Brain microvascular endothelial cell (primary cell): Measurements from ENCODE around the gene ICAM4.

ENCODE experiments used
- DNase-seq: peaks from one replicate; pipeline ENCODE4 v3.0.0-alpha.2; 2020
- H3K27ac ChIP-seq: fragments of 250-450 bp; sonication (Bioruptor Pico); 2 replicates; pipeline ENCODE4 v1.5.1; 2020; ENCODE audit warnings: mild to moderate bottlenecking, moderate library complexity
- H3K27me3 ChIP-seq: fragments of 250-450 bp; sonication (Bioruptor Pico); replicated peaks from 2 replicates; pipeline ENCODE4 v1.5.1; 2020; ENCODE audit warnings: mild to moderate bottlenecking
- H3K36me3 ChIP-seq: fragments of 250-450 bp; sonication (Bioruptor Pico); replicated peaks from 2 replicates; pipeline ENCODE4 v1.5.1; 2020; ENCODE audit warnings: mild to moderate bottlenecking
- H3K4me3 ChIP-seq: 2 replicates; pipeline ENCODE4 v1.5.1; 2011; ENCODE audit warnings: low read depth, mild to moderate bottlenecking, control low read depth, low read length, moderate library complexity
- in situ Hi-C: cut with HindIII; loops from 2 replicates; pipeline ENCODE4 v1.10.0; 2017; ENCODE audit warnings: low sequenced_read_pairs, low pct_ligation_motif_present
- TF ChIP-seq, protein P1 (sequence below): IDR thresholded peaks from 2 replicates; pipeline ENCODE4 v1.5.1; 2011; ENCODE audit warnings: low read depth, mild to moderate bottlenecking, moderate library complexity, low read length, control low read depth, inconsistent platforms; ENCODE audit errors: missing control alignments

The ICAM4 gene

DNA sequence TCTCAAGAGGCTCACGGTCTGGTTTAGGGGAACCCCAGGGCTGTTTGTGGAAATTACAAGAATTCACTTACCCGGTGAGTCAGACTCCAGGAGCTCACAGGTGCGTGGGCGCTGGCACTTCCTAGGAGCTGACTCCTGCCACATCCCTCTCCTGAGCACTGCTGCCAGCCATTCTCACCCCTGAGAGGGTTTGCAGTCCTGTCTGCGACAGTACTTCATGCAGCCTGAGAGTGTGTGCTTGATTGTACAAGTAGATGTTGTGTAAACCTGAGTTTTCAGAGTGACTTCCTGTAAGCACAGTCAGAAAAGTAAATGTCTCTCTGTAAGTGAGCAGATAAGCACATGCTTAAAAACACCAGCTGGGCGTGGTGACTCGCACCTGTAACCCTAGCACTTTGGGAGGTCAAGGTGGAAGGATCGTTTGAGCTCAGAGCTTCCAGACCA lies 26.6 kb upstream of the ICAM4 start:
- H3K4me3 ChIP-seq = no peak overlapping the region
- H3K36me3 ChIP-seq = peaks cover 19% of the 10 kb centered on the region
- in situ Hi-C loops = no loop called here
- no peak for DNase-seq
- TF ChIP-seq, protein P1, sequence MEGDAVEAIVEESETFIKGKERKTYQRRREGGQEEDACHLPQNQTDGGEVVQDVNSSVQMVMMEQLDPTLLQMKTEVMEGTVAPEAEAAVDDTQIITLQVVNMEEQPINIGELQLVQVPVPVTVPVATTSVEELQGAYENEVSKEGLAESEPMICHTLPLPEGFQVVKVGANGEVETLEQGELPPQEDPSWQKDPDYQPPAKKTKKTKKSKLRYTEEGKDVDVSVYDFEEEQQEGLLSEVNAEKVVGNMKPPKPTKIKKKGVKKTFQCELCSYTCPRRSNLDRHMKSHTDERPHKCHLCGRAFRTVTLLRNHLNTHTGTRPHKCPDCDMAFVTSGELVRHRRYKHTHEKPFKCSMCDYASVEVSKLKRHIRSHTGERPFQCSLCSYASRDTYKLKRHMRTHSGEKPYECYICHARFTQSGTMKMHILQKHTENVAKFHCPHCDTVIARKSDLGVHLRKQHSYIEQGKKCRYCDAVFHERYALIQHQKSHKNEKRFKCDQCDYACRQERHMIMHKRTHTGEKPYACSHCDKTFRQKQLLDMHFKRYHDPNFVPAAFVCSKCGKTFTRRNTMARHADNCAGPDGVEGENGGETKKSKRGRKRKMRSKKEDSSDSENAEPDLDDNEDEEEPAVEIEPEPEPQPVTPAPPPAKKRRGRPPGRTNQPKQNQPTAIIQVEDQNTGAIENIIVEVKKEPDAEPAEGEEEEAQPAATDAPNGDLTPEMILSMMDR = no peak
- H3K27ac ChIP-seq = no peak overlapping the region
- H3K27me3 ChIP-seq = no peaks in the 10 kb centered on the region

DNA sequence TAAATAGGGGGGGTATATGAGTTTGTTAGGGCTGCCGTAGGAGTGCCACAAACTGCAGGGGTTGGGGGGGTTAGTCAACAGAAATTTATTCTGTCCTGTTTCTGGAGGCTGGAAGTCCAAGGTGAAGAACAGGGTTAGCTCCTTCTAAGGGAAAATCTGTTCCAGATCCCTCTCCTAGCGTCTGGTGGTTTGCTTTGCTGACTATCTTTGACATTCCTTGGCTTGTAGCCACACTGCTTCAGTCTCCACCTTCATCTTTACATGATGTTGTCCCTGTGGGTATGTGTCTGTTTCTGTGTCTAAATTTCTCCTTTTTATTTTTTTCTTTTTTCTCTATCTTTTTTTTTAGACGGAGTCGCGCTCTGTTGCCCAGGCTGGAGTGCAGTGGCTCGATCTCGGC lies 24.0 kb upstream of the ICAM4 start:
- in situ Hi-C loops = no loop called here
- no peak for DNase-seq
- no peaks in the 10 kb centered on the region for H3K27me3 ChIP-seq
- no peak overlapping the region for H3K27ac ChIP-seq
- H3K36me3 ChIP-seq = peaks cover 10% of the 10 kb centered on the region
- H3K4me3 ChIP-seq = no peak overlapping the region
- TF ChIP-seq, protein P1 = no peak

DNA sequence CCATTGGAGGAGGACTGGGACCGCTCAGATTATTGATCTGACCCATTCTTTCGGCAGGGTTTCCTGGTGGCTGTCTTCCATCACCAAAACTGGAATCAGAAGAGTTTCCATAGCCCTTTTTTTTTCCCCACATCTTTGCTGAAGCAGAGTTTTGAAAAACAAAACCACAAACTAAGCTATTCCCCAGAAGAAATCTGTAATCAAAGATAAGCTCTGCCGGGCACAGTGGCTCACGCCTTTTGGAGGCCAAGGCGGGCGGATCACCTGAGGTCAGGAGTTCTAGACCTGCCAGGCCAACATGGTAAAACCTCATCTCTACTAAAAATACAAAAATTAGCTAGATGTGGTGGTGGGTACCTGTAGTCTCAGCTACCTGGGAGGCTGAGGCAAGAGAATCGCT lies 20.0 kb upstream of the ICAM4 start:
- no peak for DNase-seq

DNA sequence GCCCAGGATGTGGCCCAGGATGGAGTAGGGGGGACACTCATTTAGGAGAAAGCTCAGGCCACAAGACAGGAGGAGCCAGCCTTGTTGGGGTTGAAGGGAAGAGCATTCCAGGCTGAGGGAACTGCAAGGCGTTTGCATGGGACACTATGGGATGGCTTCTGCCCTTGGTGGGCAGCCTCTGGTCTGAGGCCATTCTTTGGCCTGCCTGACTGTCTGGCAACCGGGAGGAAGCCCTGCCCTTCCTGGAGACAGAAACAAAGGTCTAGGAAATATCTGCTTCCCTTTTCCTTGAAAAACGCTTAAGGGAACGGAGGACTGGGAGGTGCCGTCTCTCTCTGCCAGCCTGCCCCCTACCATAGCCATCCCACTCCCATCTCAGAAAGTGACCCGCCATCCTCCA lies 18.7 kb upstream of the ICAM4 start:
- no peak overlapping the region for H3K4me3 ChIP-seq
- in situ Hi-C loops = no loop called here
- no peaks in the 10 kb centered on the region for H3K36me3 ChIP-seq
- no peaks in the 10 kb centered on the region for H3K27me3 ChIP-seq
- H3K27ac ChIP-seq = no peak overlapping the region
- no peak for DNase-seq
- TF ChIP-seq, protein P1 = no peak

More for the DNA sequence above, 20.0 kb upstream of the ICAM4 start:
- no peak overlapping the region for H3K27ac ChIP-seq
- H3K36me3 ChIP-seq = no peaks in the 10 kb centered on the region
- in situ Hi-C loops = no loop called here
- TF ChIP-seq, protein P1 = no peak
- H3K27me3 ChIP-seq = no peaks in the 10 kb centered on the region
- H3K4me3 ChIP-seq = no peak overlapping the region

DNA sequence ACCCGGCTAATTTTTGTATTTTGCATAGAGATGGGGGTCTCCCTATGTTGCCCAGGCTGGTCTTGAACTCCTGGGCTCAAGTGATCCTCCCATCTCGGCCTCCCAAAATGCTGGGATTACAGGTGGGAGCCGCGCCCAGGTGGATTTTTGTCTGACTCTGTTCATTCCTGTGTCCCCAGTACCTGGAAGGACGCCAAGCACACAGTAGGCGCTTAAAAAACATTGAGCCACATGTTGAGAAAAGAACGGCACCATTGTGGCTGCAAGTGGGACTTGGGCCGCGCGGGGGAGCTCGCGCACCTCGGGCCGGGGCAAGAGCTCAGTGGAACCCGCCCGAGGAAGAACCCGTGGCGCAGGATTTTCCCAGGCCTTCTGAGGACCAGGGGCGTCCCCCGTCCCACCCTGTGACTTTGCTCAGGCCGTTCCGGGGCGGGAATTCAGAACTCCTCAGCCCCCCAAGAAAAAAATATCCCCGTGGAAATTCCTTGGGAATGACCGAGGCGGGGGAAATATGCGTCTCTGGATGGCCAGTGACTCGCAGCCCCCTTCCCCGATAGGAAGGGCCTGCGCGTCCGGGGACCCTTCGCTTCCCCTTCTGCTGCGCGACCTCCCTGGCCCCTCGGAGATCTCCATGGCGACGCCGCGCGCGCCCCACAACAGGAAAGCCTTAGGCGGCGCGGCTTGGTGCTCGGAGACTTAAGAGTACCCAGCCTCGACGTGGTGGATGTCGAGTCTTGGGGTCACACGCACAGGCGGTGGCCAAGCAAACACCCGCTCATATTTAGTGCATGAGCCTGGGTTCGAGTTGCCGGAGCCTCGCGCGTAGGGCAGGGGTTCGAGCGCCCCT lies 17.2 kb upstream of the ICAM4 start:
- TF ChIP-seq, protein P1 = peak; percentile 94
- DNase-seq = peak; percentile 68
- Histone ChIP-seq H3K36me3 (no peaks in the 10 kb centered on the region), H3K27me3 (no peaks in the 10 kb centered on the region), H3K4me3 (peak overlapping the region; percentile 47), H3K27ac (peak overlapping the region; percentile 23)
- in situ Hi-C loops = no loop called here
